GM12873 (cell line): ENCODE measurements around the gene ZNF423.

Experiments
- TF ChIP-seq, protein P1 (sequence below): IDR thresholded peaks from 2 replicates; pipeline ENCODE4 v1.5.1; 2012; ENCODE audit warnings: low read depth, mild to moderate bottlenecking, moderate library complexity, low read length, control low read depth; ENCODE audit not compliant: insufficient read depth; ENCODE audit errors: missing control alignments

Gene ZNF423

DNA sequence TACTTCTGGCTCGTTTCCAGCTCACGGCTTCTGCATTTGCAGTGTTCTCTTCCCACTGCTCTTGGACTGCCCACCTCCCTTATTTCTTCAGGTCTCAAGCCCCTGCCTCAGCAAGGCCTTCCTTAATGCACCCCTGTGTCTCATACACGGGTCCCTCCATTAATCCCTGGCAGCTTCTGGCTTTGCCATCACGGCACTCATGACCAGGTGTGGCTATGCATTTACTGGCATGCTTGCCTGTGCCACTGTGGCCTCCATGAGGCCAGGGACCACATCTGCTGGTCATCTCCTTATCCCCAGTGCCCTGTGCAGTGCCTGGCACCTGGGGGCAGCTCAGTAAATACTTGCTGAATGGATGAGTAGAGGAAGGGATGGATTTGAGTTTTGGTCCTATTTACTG, 368.2 kb downstream of the ZNF423 start:
- TF ChIP-seq, protein P1, sequence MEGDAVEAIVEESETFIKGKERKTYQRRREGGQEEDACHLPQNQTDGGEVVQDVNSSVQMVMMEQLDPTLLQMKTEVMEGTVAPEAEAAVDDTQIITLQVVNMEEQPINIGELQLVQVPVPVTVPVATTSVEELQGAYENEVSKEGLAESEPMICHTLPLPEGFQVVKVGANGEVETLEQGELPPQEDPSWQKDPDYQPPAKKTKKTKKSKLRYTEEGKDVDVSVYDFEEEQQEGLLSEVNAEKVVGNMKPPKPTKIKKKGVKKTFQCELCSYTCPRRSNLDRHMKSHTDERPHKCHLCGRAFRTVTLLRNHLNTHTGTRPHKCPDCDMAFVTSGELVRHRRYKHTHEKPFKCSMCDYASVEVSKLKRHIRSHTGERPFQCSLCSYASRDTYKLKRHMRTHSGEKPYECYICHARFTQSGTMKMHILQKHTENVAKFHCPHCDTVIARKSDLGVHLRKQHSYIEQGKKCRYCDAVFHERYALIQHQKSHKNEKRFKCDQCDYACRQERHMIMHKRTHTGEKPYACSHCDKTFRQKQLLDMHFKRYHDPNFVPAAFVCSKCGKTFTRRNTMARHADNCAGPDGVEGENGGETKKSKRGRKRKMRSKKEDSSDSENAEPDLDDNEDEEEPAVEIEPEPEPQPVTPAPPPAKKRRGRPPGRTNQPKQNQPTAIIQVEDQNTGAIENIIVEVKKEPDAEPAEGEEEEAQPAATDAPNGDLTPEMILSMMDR = no peak

DNA sequence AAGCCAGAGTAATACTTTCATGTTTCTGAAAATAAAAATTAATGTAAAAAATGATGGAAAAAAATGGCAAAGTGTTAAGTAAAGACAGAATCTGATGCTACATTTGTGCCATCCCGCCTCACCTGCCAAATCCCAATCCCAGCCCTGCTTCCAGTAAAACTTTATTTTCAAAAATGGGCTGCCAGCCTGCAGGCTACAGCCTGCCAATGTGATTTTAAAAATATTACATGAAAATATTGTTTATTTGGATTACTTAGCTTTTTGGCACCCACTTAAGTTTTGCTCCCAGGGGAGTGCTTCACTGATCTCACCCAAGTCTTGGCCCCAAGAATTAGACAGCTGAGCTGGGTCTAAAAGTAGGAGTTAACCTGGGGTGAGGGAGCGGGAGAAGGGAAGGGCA, 369.5 kb downstream of the ZNF423 start:
- TF ChIP-seq, protein P1 = no peak

DNA sequence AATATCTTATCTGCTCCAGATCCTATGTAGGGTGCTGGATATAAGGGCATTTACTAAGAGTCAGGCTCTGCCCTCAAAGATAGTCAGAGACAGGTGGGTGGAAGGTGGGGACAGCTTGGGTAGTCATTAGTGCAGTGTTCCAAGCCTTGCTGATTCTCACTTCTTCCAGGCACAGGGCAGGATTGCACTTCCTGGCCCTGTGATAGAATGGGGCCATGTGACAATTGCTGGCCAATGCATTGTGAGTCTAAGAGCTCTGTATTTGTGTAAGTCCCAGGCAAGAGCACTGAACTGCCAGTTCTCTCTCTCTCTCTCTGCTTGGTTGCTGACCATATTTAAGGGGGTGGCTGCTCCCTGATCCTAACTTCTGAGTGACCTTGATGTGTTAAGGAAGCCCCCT, 370.2 kb downstream of the ZNF423 start:
- TF ChIP-seq, protein P1 = no peak

DNA sequence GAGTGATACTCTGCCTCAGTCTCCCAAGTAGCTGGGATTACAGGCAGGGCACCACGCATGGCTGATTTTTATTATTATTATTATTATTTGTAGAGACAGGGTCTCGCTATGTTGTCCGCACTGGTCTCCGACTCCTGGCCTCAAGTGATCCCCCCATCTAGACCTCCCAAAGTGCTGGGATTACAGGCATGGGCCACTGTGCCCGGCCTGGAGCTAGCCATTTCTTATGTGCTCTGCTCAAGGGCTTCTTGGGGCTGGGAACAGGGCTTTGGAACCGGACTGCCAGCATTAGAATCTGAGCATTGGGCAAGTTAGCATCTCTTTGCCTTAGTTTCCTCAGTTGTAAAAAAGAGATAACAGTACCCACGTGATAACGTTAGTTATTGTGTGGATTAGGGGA, 371.0 kb downstream of the ZNF423 start:
- TF ChIP-seq, protein P1 = no peak

DNA sequence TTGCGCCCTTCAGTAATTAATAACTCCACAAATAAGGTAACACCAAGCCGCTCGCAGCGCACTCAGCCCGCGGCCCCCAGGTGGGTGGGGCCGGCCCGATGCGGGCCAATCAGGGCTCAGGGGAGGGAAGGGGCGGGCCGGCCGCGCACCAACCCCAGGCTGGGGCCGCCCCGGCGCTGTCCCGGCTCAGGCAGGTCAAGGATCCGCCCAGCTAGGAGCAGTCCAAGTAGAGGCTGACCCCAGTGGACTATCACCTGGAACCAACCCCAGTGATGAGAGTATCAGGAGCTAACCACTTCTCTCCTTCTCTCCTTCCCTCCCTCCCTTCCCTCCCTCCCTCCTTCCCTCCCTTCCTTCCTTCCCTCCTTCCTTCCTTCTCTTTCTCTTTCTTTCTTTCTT, 371.5 kb downstream of the ZNF423 start:
- TF ChIP-seq, protein P1 = no peak

DNA sequence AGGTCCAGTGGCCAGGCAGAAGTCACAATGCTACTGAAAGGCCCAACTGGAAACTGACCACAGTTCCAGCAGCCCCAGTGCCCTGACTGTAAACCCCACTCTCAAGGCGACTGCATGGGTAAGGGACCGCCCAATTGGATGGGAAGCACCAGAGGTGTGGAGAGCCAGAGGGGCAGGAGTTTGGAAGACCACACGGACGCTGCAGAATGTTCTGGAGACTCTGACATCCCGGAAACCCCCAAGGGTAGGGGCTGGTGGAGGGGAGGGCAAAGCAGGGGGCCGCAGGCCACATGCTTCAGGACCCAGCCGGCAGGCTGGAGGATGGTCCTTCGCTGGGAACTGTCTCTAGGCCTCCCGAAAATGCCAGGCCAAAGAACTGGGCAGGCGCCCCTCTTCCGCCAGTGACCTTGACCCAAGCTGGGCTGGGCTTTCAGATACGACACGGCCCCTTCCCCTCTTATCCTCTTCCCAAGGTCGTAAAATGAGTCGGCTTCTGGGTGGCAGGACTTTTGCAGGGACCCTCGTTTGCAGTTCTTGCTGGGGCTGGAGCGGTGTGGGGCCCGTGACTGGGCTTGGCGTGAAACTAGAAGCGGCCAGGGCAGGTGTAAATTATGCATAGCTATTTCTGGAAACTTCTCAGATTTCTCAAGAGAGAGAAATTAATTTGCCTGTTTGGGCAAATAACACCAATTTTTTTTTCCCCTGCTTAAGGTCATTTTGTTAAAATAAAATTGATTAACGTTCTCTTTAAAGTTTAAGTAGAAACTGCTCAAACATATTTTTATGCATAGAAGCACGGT, 372.1 kb downstream of the ZNF423 start:
- TF ChIP-seq, protein P1 = no peak

DNA sequence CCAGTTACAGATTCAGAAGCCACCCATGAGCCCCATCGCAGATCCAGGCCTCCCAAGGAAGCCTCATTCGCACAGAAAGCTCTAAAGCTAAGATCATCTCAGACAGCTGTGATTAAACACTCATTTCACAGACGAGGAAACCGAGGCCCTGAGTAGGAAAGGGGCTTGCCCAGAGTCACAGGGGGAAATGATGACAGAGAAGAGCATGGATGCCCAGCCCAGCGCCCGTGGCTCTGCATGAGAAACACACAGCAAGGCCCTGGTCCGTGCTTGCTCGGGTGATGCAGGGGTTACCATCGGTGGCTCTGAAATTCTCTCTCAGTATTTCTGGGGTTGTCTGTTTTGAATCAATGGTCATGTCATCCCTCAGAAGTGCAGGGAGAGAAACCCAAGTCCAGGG, 372.7 kb downstream of the ZNF423 start:
- TF ChIP-seq, protein P1 = no peak
